WTC11 (cell line): ENCODE data around the gene GON7.

Experiments
- CTCF ChIP-seq: fragments of 200-600 bp; IDR thresholded peaks from 2 replicates; pipeline ENCODE4 v1.8.0; 2022; ENCODE audit warnings: antibody characterized with exemption
- ESRRA ChIP-seq: sonication (generic); formaldehyde crosslinking; IDR thresholded peaks from 2 replicates; pipeline ENCODE4 v1.8.1; 2022; ENCODE audit warnings: mild to moderate bottlenecking, missing genetic modification reagents, borderline replicate concordance
- JAZF1 ChIP-seq: fragments of 250-450 bp; sonication (Bioruptor Pico); IDR thresholded peaks from 2 replicates; pipeline ENCODE4 v1.9.0; 2021; ENCODE audit warnings: moderate library complexity, mild to moderate bottlenecking, inconsistent platforms
- JUN ChIP-seq: sonication (generic); formaldehyde crosslinking; IDR thresholded peaks from 2 replicates; pipeline ENCODE4 v1.8.0; 2023; ENCODE audit warnings: mild to moderate bottlenecking, missing genetic modification reagents
- NFE2L1 ChIP-seq: sonication (generic); formaldehyde crosslinking; IDR thresholded peaks from 2 replicates; pipeline ENCODE4 v1.8.1; 2023; ENCODE audit warnings: missing genetic modification reagents
- RORB ChIP-seq: fragments of 250-450 bp; sonication (Bioruptor Pico); IDR thresholded peaks from 2 replicates; pipeline ENCODE4 v1.9.0; 2021; ENCODE audit warnings: mild to moderate bottlenecking
- SOX15 ChIP-seq: fragments of 250-450 bp; sonication (Bioruptor Pico); IDR thresholded peaks from 2 replicates; pipeline ENCODE4 v1.9.0; 2021; ENCODE audit warnings: mild to moderate bottlenecking
- SP1 ChIP-seq: sonication (generic); formaldehyde crosslinking; conservative IDR thresholded peaks from 2 replicates; pipeline ENCODE4 v1.8.1; 2022; ENCODE audit warnings: missing genetic modification reagents
- ZNF281 ChIP-seq: sonication (generic); formaldehyde crosslinking; IDR thresholded peaks from 2 replicates; pipeline ENCODE4 v1.8.0; 2023; ENCODE audit warnings: mild to moderate bottlenecking, missing genetic modification reagents

GRCh38 chr14:93220509-93220908 lies 13.6 kb upstream of the GON7 start:
- no peak for TF ChIP-seq CTCF
- no peak for TF ChIP-seq RORB
- TF ChIP-seq JAZF1 (CRISPR knock-in tag), result no peak
- TF ChIP-seq ZNF281 (CRISPR knock-in tag), result no peak
- TF ChIP-seq SOX15 (CRISPR knock-in tag), result no peak
- TF ChIP-seq NFE2L1 (CRISPR knock-in tag), result no peak
- TF ChIP-seq JUN (CRISPR knock-in tag), result no peak
- no peak for TF ChIP-seq ESRRA (CRISPR knock-in tag)
- no peak for TF ChIP-seq SP1 (CRISPR knock-in tag)
